ENCODE data around the gene MAMDC4. TPM values are rescaled to one million over a fixed set of nuclear protein-coding genes. Genes with fewer than 3 reads are reported as not detected.
"Not testable (repeated sequence)": the region's sequence is repeated elsewhere in the genome, so short reads cannot be mapped to it uniquely, and the experiment has no call there.

Gene MAMDC4
- total RNA-seq, 1 donor from 2014 or later, result 3.2 TPM

DNA sequence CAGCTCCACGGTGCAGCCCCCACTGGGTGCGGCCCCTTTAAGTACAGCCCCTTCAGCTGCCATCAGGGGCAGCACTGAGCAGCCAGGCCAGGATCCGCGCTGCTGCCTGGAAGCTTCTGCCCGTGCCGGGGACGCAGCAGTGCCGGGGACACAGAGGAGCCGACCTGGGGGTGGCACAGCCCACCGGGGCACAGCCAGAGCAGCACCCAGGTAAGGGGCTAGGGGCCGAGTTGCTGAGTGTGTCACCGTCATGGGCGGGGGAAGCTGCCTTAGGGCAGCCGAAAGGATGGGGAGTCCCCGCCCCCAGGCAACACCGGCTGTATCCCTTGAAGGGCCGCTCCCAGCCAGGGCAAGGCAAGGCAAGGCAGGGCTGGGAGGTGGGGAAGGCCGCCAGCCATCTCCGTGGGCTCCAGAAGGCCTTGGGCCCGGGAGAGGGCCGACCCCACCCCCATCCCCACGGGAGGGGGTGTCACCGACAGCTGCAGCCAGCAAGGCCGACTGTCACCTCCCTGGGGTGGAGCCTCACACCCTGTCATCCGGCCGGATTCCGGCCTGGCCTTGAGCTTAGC is 9.7 kb upstream of the MAMDC4 start, which contains the start of gene AJM1:
Gene AJM1 (plus strand): TSS at position 99 of the 569 bp plus-strand sequence. CDS start 1,937 bp downstream, outside the sequence.
- H3K27me3 ChIP-seq, result peaks cover 21% of the 10 kb centered on the region
- H3K9me3 ChIP-seq; intact Hi-C loops (cut with DNase I); DNase-seq (ENCODE audit: extremely low spot score in 2 of 2); H3K27ac ChIP-seq: not testable (repeated sequence)
- TF ChIP-seq, protein P1, sequence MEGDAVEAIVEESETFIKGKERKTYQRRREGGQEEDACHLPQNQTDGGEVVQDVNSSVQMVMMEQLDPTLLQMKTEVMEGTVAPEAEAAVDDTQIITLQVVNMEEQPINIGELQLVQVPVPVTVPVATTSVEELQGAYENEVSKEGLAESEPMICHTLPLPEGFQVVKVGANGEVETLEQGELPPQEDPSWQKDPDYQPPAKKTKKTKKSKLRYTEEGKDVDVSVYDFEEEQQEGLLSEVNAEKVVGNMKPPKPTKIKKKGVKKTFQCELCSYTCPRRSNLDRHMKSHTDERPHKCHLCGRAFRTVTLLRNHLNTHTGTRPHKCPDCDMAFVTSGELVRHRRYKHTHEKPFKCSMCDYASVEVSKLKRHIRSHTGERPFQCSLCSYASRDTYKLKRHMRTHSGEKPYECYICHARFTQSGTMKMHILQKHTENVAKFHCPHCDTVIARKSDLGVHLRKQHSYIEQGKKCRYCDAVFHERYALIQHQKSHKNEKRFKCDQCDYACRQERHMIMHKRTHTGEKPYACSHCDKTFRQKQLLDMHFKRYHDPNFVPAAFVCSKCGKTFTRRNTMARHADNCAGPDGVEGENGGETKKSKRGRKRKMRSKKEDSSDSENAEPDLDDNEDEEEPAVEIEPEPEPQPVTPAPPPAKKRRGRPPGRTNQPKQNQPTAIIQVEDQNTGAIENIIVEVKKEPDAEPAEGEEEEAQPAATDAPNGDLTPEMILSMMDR (IDR thresholded peaks at IDR 0.05), result peak; percentile 40 to 73 (median 48)
- TF ChIP-seq POLR2AphosphoS5 (IDR thresholded peaks at IDR 0.05; ENCODE audit: insufficient read depth in 1 of 2, low read depth in 1 of 2), result peak in 1 of 2 donors; percentile 50
- H3K4me1 ChIP-seq, result peaks cover 54% of the 10 kb centered on the region
- H3K36me3 ChIP-seq, result peaks cover 0 to 16% of the 10 kb centered on the region in 2 donors
- H3K4me3 ChIP-seq, result peak within 1 kb of the TSS; percentile 40 to 56

DNA sequence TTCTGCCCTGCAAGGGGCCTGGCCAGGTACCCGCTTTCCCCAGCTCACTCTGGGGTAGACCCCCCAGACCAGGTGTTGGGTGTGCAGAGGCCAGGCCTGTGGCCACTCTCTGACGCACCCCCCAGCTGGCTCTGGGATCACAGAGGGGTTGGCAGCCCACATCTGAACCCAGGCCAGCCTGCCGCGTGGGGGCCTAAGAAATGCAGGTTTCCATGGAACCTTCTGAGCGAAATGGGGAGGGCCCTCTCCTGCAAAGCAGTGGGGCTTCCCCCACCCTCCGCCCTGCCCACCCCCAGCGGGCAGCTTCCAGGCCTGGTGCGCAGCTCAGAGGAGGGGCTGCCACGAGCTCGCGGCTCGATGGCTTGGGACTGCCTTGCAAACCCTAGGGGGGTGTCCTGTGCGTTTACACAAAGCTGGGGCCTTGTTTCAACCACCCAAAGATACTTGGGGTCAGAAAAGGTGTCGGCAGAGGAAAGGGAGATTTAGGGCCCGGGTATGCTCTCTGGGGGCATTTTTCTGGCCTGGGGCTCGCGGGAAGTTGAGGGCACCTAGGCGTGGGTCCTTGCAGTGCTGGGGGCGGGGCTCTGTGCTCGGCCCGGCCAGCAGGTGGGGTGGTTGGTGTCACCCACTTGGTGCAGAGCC is 8.9 kb upstream of the MAMDC4 start:
- intact Hi-C loops (cut with DNase I); DNase-seq (ENCODE audit: extremely low spot score in 2 of 2); H3K9me3 ChIP-seq; H3K27ac ChIP-seq: not testable (repeated sequence)
- Histone ChIP-seq H3K4me1 (peaks cover 62% of the 10 kb centered on the region), H3K4me3 (peak overlapping the region; percentile 40 to 56), H3K27me3 (peaks cover 21% of the 10 kb centered on the region), H3K36me3 (peaks cover 0 to 16% of the 10 kb centered on the region in 2 donors)
- TF ChIP-seq, protein P1 (IDR thresholded peaks at IDR 0.05), result peak in 1 of 3 experiments; percentile 9

DNA sequence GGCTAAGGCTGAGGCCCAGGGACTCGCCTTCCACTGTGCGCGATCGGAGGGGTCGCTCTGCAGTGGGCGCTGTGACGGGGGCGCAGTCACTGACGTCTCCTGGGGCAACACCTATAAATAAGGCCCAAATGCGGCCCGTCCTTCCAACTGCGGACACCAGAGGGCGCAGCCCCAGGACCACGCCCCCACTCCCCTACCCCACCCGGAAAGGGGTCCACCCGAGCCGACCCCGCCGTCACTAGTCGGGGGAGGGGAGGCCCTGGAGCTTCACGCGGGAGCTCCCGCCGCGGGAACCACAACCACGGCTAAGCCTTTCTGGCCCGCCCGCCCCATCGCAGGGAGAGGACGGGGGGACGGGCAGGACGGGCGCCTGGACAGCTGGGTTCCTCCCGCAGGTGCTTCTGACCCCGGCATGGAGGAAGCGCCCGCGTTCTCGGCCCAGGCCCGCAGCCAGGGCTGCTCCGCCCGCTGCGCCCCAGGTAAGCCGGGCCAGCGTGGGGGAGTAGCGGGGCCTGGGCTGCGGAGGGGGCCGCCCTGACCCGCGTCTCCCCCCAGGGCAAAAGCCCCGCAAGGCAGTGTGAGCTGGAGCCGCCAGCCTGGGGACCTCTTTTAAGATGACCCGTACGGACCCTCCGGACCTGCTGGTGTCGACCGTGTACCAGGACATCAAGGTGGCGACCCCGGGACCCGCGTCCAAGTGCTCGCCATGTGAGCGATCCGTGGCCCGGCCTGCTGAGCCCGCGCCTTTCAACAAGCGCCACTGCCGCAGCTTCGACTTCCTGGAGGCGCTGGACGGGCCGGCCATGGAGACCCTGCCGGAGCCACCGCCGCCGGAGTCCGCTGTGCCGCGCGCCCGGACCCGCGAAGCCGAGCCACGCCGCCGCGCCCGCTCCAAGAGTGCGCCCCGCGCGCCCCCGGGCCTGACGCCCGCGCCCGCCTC is 8.1 kb upstream of the MAMDC4 start:
- TF ChIP-seq, protein P1 (IDR thresholded peaks at IDR 0.05), result peak in 2 of 3 experiments; percentile 47 to 49
- DNase-seq (ENCODE audit: extremely low spot score in 2 of 2); intact Hi-C loops (cut with DNase I); H3K27ac ChIP-seq; H3K9me3 ChIP-seq: not testable (repeated sequence)
- Histone ChIP-seq H3K4me3 (peak overlapping the region in 1 of 2 donors; percentile 34), H3K27me3 (peaks cover 21% of the 10 kb centered on the region), H3K36me3 (peaks cover 0 to 11% of the 10 kb centered on the region in 2 donors), H3K4me1 (peaks cover 65% of the 10 kb centered on the region)

DNA sequence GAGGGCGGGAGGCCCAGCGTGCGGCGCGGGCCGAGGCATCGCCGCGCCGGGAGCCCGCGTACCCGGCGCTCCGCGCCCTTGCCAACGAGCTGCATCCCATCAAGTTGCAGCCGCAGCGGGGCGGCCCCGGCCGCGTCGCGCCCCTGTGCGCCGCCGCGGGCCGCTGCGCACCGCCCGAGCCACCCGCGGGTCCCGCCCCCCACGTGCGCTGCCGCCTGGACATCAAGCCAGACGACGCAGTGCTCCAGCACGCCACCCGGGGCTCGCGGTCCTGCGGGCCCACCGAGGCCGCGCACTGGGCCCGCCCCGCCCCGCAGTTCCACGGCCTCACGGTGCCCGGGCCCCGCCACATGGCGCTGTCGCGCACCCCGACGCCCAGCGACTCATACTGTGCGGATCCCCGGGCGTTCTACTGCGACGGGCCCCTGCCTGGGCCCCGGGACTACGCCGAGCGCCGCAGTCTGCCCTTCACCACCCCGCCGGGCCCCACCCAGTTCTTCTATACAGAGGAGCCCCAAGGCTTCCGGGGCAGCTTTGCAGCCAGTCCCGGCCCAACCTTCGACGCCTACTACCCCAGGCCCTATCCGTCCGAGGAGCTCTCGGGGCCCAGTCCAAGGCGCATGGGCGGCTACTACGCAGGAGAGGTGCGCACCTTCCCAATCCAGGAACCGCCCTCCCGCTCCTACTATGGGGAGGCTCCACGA is 7.2 kb upstream of the MAMDC4 start:
- Histone ChIP-seq H3K36me3 (peaks cover 0 to 6% of the 10 kb centered on the region in 2 donors), H3K4me1 (peaks cover 69% of the 10 kb centered on the region), H3K27ac (no peak overlapping the region), H3K9me3 (no peaks in the 10 kb centered on the region), H3K27me3 (peaks cover 21% of the 10 kb centered on the region), H3K4me3 (no peak overlapping the region)
- TF ChIP-seq, protein P1 (IDR thresholded peaks at IDR 0.05), result no peak
- TF ChIP-seq POLR2AphosphoS5 (IDR thresholded peaks at IDR 0.05; ENCODE audit: insufficient read depth in 1 of 2, low read depth in 1 of 2) (no peak), POLR2A (IDR thresholded peaks at IDR 0.05) (no peak)
- intact Hi-C loops (cut with DNase I), result no loop called here
- no peak for DNase-seq (ENCODE audit: extremely low spot score in 2 of 2)
